HEK293 (cell line): ENCODE results near the gene EMILIN1.
A peak's percentile ranks its signal among the peaks of the same experiment; 100 is the strongest.

Experiments used
- BCL11A ChIP-seq: fragments of 450-650 bp; formaldehyde crosslinking; IDR thresholded peaks from 2 replicates; pipeline ENCODE4 v1.5.1; 2016; ENCODE audit warnings: low read depth, missing biosample characterization, missing genetic modification characterization
- GFI1B ChIP-seq: fragments of 450-650 bp; formaldehyde crosslinking; IDR thresholded peaks from 2 replicates; pipeline ENCODE4 v1.5.1; 2016; ENCODE audit warnings: missing biosample characterization, missing genetic modification characterization
- KLF7 ChIP-seq: fragments of 450-650 bp; formaldehyde crosslinking; IDR thresholded peaks from 2 replicates; pipeline ENCODE4 v1.5.1; 2016; ENCODE audit warnings: missing biosample characterization, missing genetic modification characterization, borderline replicate concordance
- MEIS1 ChIP-seq: sonication (generic); formaldehyde crosslinking; IDR thresholded peaks from 2 replicates; pipeline ENCODE4 v1.8.1; 2022; ENCODE audit warnings: missing genetic modification reagents, mild to moderate bottlenecking, borderline replicate concordance
- WT1 ChIP-seq: fragments of 450-650 bp; formaldehyde crosslinking; IDR thresholded peaks from 2 replicates; pipeline ENCODE4 v1.5.1; 2016; ENCODE audit warnings: missing biosample characterization, missing genetic modification characterization
- ZFP3 ChIP-seq: fragments of 450-650 bp; formaldehyde crosslinking; IDR thresholded peaks from 2 replicates; pipeline ENCODE4 v1.5.1; 2016; ENCODE audit warnings: low read depth, missing biosample characterization, missing genetic modification characterization
- ZNF112 ChIP-seq: fragments of 450-650 bp; formaldehyde crosslinking; IDR thresholded peaks from 2 replicates; pipeline ENCODE4 v1.5.0; 2017; ENCODE audit warnings: missing biosample characterization, missing genetic modification characterization
- ZNF148 ChIP-seq: fragments of 450-650 bp; formaldehyde crosslinking; IDR thresholded peaks from 2 replicates; pipeline ENCODE4 v1.5.0; 2017; ENCODE audit warnings: missing biosample characterization, missing genetic modification characterization, borderline replicate concordance
- ZNF157 ChIP-seq: fragments of 450-650 bp; formaldehyde crosslinking; IDR thresholded peaks from 2 replicates; pipeline ENCODE4 v1.5.1; 2016; ENCODE audit warnings: missing biosample characterization, missing genetic modification characterization
- ZNF174 ChIP-seq: fragments of 450-650 bp; formaldehyde crosslinking; IDR thresholded peaks from 2 replicates; pipeline ENCODE4 v1.5.0; 2017; ENCODE audit warnings: missing biosample characterization, mild to moderate bottlenecking, missing genetic modification characterization
- ZNF175 ChIP-seq: fragments of 450-650 bp; formaldehyde crosslinking; IDR thresholded peaks from 2 replicates; pipeline ENCODE4 v1.5.1; 2016; ENCODE audit warnings: missing biosample characterization, missing genetic modification characterization
- ZNF184 ChIP-seq: fragments of 450-650 bp; IDR thresholded peaks from 2 replicates; pipeline ENCODE4 v1.5.1; 2018; ENCODE audit warnings: missing biosample characterization, mild to moderate bottlenecking, missing genetic modification characterization
- ZNF239 ChIP-seq: fragments of 450-650 bp; formaldehyde crosslinking; IDR thresholded peaks from 2 replicates; pipeline ENCODE4 v1.5.1; 2016; ENCODE audit warnings: missing biosample characterization, missing genetic modification characterization
- ZNF26 ChIP-seq: fragments of 450-650 bp; formaldehyde crosslinking; IDR thresholded peaks from 2 replicates; pipeline ENCODE4 v1.5.1; 2016; ENCODE audit warnings: missing biosample characterization, missing genetic modification characterization
- ZNF292 ChIP-seq: fragments of 450-650 bp; formaldehyde crosslinking; IDR thresholded peaks from 2 replicates; pipeline ENCODE4 v1.5.1; 2016; ENCODE audit warnings: low read depth, missing biosample characterization, missing genetic modification characterization, borderline replicate concordance
- ZNF350 ChIP-seq: fragments of 450-650 bp; formaldehyde crosslinking; IDR thresholded peaks from 2 replicates; pipeline ENCODE4 v1.5.0; 2017; ENCODE audit warnings: missing biosample characterization, mild to moderate bottlenecking, missing genetic modification characterization
- ZNF37A ChIP-seq: fragments of 450-650 bp; IDR thresholded peaks from 2 replicates; pipeline ENCODE4 v1.5.1; 2018; ENCODE audit warnings: missing biosample characterization, missing genetic modification characterization
- ZNF391 ChIP-seq: fragments of 450-650 bp; formaldehyde crosslinking; IDR thresholded peaks from 2 replicates; pipeline ENCODE4 v1.5.1; 2016; ENCODE audit warnings: low read depth, missing biosample characterization, missing genetic modification characterization, borderline replicate concordance
- ZNF398 ChIP-seq: fragments of 450-650 bp; formaldehyde crosslinking; IDR thresholded peaks from 2 replicates; pipeline ENCODE4 v1.5.1; 2017; ENCODE audit warnings: missing biosample characterization, missing genetic modification characterization
- ZNF521 ChIP-seq: fragments of 450-650 bp; formaldehyde crosslinking; IDR thresholded peaks from 2 replicates; pipeline ENCODE4 v1.5.1; 2017; ENCODE audit warnings: missing biosample characterization, mild to moderate bottlenecking, missing genetic modification characterization
- ZNF555 ChIP-seq: fragments of 450-650 bp; formaldehyde crosslinking; conservative IDR thresholded peaks from 2 replicates; pipeline ENCODE4 v1.5.1; 2017; ENCODE audit warnings: missing biosample characterization, mild to moderate bottlenecking, missing genetic modification characterization, inconsistent platforms
- ZNF654 ChIP-seq: fragments of 450-650 bp; formaldehyde crosslinking; IDR thresholded peaks from 2 replicates; pipeline ENCODE4 v1.5.1; 2016; ENCODE audit warnings: low read depth, missing biosample characterization, missing genetic modification characterization
- ZNF660 ChIP-seq: fragments of 450-650 bp; IDR thresholded peaks from 2 replicates; pipeline ENCODE4 v1.5.1; 2018; ENCODE audit warnings: missing biosample characterization, mild to moderate bottlenecking, missing genetic modification characterization
- ZNF692 ChIP-seq: fragments of 450-650 bp; formaldehyde crosslinking; IDR thresholded peaks from 2 replicates; pipeline ENCODE4 v1.5.1; 2016; ENCODE audit warnings: missing biosample characterization, missing genetic modification characterization
- ZNF776 ChIP-seq: fragments of 450-650 bp; formaldehyde crosslinking; IDR thresholded peaks from 2 replicates; pipeline ENCODE4 v1.5.0; 2017; ENCODE audit warnings: missing biosample characterization, missing genetic modification characterization, borderline replicate concordance
- ZNF777 ChIP-seq: fragments of 450-650 bp; formaldehyde crosslinking; IDR thresholded peaks from 2 replicates; pipeline ENCODE4 v1.5.1; 2017; ENCODE audit warnings: missing biosample characterization, missing genetic modification characterization, borderline replicate concordance
- ZNF837 ChIP-seq: fragments of 450-650 bp; formaldehyde crosslinking; IDR thresholded peaks from 2 replicates; pipeline ENCODE4 v1.5.1; 2016; ENCODE audit warnings: missing biosample characterization, missing genetic modification characterization
- ZSCAN23 ChIP-seq: fragments of 450-650 bp; formaldehyde crosslinking; IDR thresholded peaks from 2 replicates; pipeline ENCODE4 v1.5.1; 2016; ENCODE audit warnings: missing biosample characterization, missing genetic modification characterization
- TF ChIP-seq, protein P1 (sequence below): fragments of 450-650 bp; formaldehyde crosslinking; IDR thresholded peaks from 2 replicates; pipeline ENCODE4 v1.5.1; 2016; ENCODE audit warnings: missing biosample characterization, missing genetic modification characterization, borderline replicate concordance
- TF ChIP-seq, protein P2 (sequence below): fragments of 450-650 bp; formaldehyde crosslinking; IDR thresholded peaks from 2 replicates; pipeline ENCODE4 v1.5.1; 2017; ENCODE audit warnings: missing biosample characterization, missing genetic modification characterization

The EMILIN1 gene

GRCh38 chr2:27118525-27119329 lies 40.3 kb downstream of the EMILIN1 start, which contains the start of gene CGREF1 (continued):
- TF ChIP-seq ZNF521 (tag by site-specific recombination): no peak
- no peak for TF ChIP-seq GFI1B (tag by site-specific recombination)
- TF ChIP-seq ZNF555 (tag by site-specific recombination): no peak
- no peak for TF ChIP-seq ZNF660 (tag by site-specific recombination)
- TF ChIP-seq ZNF239 (tag by site-specific recombination): no peak
- TF ChIP-seq ZNF37A (tag by site-specific recombination): no peak
- TF ChIP-seq ZNF837 (tag by site-specific recombination): no peak
- no peak for TF ChIP-seq ZNF292 (tag by site-specific recombination)
- no peak for TF ChIP-seq ZNF692 (tag by site-specific recombination)
- TF ChIP-seq ZSCAN23 (tag by site-specific recombination): no peak
- TF ChIP-seq ZFP3 (tag by site-specific recombination): no peak
- TF ChIP-seq, protein P1, sequence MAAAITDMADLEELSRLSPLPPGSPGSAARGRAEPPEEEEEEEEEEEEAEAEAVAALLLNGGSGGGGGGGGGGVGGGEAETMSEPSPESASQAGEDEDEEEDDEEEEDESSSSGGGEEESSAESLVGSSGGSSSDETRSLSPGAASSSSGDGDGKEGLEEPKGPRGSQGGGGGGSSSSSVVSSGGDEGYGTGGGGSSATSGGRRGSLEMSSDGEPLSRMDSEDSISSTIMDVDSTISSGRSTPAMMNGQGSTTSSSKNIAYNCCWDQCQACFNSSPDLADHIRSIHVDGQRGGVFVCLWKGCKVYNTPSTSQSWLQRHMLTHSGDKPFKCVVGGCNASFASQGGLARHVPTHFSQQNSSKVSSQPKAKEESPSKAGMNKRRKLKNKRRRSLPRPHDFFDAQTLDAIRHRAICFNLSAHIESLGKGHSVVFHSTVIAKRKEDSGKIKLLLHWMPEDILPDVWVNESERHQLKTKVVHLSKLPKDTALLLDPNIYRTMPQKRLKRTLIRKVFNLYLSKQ: no peak
- no peak for TF ChIP-seq ZNF350 (tag by site-specific recombination)
- TF ChIP-seq ZNF26 (tag by site-specific recombination): no peak
- TF ChIP-seq ZNF174: no peak
- no peak for TF ChIP-seq ZNF776
- no peak for TF ChIP-seq ZNF654 (tag by site-specific recombination)
- no peak for TF ChIP-seq BCL11A
- no peak for TF ChIP-seq ZNF157 (tag by site-specific recombination)
- TF ChIP-seq ZNF175: no peak
- TF ChIP-seq ZNF112 (tag by site-specific recombination): no peak
- TF ChIP-seq, protein P2, sequence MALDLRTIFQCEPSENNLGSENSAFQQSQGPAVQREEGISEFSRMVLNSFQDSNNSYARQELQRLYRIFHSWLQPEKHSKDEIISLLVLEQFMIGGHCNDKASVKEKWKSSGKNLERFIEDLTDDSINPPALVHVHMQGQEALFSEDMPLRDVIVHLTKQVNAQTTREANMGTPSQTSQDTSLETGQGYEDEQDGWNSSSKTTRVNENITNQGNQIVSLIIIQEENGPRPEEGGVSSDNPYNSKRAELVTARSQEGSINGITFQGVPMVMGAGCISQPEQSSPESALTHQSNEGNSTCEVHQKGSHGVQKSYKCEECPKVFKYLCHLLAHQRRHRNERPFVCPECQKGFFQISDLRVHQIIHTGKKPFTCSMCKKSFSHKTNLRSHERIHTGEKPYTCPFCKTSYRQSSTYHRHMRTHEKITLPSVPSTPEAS (tag by site-specific recombination): peak; percentile 89
- no peak for TF ChIP-seq KLF7
- 0 out of 2 replicates have a peak, but pooled peaks have one; percentile 27 for TF ChIP-seq ZNF391
- no peak for TF ChIP-seq WT1 (tag by site-specific recombination)
- peak; percentile 78 for TF ChIP-seq ZNF398
- no peak for TF ChIP-seq ZNF184 (tag by site-specific recombination)
- TF ChIP-seq MEIS1 (CRISPR knock-in tag): no peak
- TF ChIP-seq ZNF777: peak; percentile 49; the same call in 1 of the 2 replicates
- no peak for TF ChIP-seq ZNF148
